Gastroesophageal sphincter (tissue), 4 donors: ENCODE results near the gene FGF19. TPM values are rescaled to one million over a fixed set of nuclear protein-coding genes. Genes with fewer than 3 reads are reported as not detected.

Experiments used
- ATAC-seq: fragments of 150-250 bp; one replicate; pipeline ENCODE4 v1.9.1; 2016; ENCODE audit warnings: mild to moderate bottlenecking, moderate library complexity
- H3K27ac ChIP-seq, 4 donors: fragments of 200-600 bp; sonication (generic) in 3 of 4; 1 replicate in 3 of 4; 2 replicates in 1 of 4; pipeline ENCODE4 v1.5.1; 2016 to 2019
- H3K27me3 ChIP-seq: fragments of 200-600 bp; sonication (generic); one replicate; pipeline ENCODE4 v1.5.1; 2019
- H3K36me3 ChIP-seq, 2 donors: fragments of 200-600 bp; sonication (generic); one replicate each; pipeline ENCODE4 v1.5.1; 2019; ENCODE audit warnings: control low read depth in 1 of 2
- H3K4me1 ChIP-seq, 3 donors: fragments of 200-600 bp; sonication (generic); 1 replicate in 2 of 3; 2 replicates in 1 of 3; pipeline ENCODE4 v1.5.1; 2016 to 2019; ENCODE audit warnings: control low read depth in 2 of 3
- H3K4me3 ChIP-seq, 2 donors: fragments of 200-600 bp; sonication (generic); one replicate each; pipeline ENCODE4 v1.5.1; 2019; ENCODE audit warnings: mild to moderate bottlenecking in 1 of 2, moderate library complexity in 1 of 2
- H3K9me3 ChIP-seq, 3 donors: fragments of 200-600 bp; sonication (generic); one replicate each; pipeline ENCODE4 v1.5.1; 2017 to 2019; ENCODE audit warnings: control low read depth in 2 of 3
- CTCF ChIP-seq, 4 experiments: fragments of 200-600 bp in 2 of 4; fragments of 450-650 bp in 2 of 4; sonication (generic) in 1 of 4; IDR thresholded peaks; one replicate each; pipeline ENCODE4 v1.5.1; 2017 to 2019; ENCODE audit warnings: antibody characterized with exemption in 4 of 4, mild to moderate bottlenecking in 2 of 4, moderate library complexity in 2 of 4
- EP300 ChIP-seq: sonication (generic); formaldehyde crosslinking; IDR thresholded peaks from one replicate; pipeline ENCODE4 v1.6.1; 2017; ENCODE audit warnings: antibody characterized with exemption, mild to moderate bottlenecking
- POLR2A ChIP-seq, 2 donors: fragments of 450-650 bp; IDR thresholded peaks; one replicate each; pipeline ENCODE4 v1.6.1; 2017; ENCODE audit warnings: antibody characterized with exemption in 2 of 2, mild to moderate bottlenecking in 2 of 2, moderate library complexity in 1 of 2
- POLR2AphosphoS5 ChIP-seq: sonication (generic); formaldehyde crosslinking; IDR thresholded peaks from one replicate; pipeline ENCODE4 v1.6.1; 2017; ENCODE audit warnings: antibody characterized with exemption
- WGBS, 2 donors: methylation state at CpG; one replicate each; pipeline ENCODE4 v1.1.5; 2018; ENCODE audit warnings: low coverage in 1 of 2; 5-methylcytosine and 5-hydroxymethylcytosine counted together
- total RNA-seq, 4 donors: library from RNA; depleted of rRNA; stranded (reverse); fragments of >200 nt; gene quantifications; one replicate each; pipeline ENCODE4 v1.1.0, GENCODE V29; 2016

FGF19 gene
- total RNA-seq = not detected

GRCh38 chr11:69703768-69704507 lies at the start of gene FGF19:
FGF19 (minus strand) TSS chr11:69704022; CDS start chr11:69703876, 146 bp downstream.
- TF ChIP-seq POLR2A (IDR thresholded peaks at IDR 0.05) (no peak), EP300 (no peak), POLR2AphosphoS5 (no peak), CTCF (IDR thresholded peaks at IDR 0.05) (no peak)
- Histone ChIP-seq H3K4me1 (peaks cover 0 to 30% (median 11%) of the 10 kb centered on the region in 3 donors), H3K9me3 (no peaks in the 10 kb centered on the region), H3K36me3 (no peaks in the 10 kb centered on the region), H3K27ac (no peak within 1 kb of the TSS), H3K27me3 (peaks cover 92% of the 10 kb centered on the region), H3K4me3 (peak within 1 kb of the TSS in 1 of 2 donors; percentile 14)
- no peak for ATAC-seq
- 0 to 3% methylated on average over 6 to 8 of the region's 67 CpGs for WGBS, 2 donors

- TF ChIP-seq POLR2A (IDR thresholded peaks at IDR 0.05) (no peak), EP300 (no peak), POLR2AphosphoS5 (no peak), CTCF (IDR thresholded peaks at IDR 0.05) (no peak)
- ATAC-seq = no peak
- no peak overlapping the region for H3K4me3 ChIP-seq
Measured at GRCh38 chr11:69752890-69753289, 49.1 kb upstream of the FGF19 start.

GRCh38 chr11:69750875-69751597 lies 47.2 kb upstream of the FGF19 start:
- Histone ChIP-seq H3K27ac (no peak overlapping the region), H3K9me3 (peaks cover 0 to 6% (median 0%) of the 10 kb centered on the region in 3 donors), H3K36me3 (no peaks in the 10 kb centered on the region), H3K4me3 (no peak overlapping the region), H3K27me3 (peaks cover 38% of the 10 kb centered on the region), H3K4me1 (no peaks in the 10 kb centered on the region)
- 77% methylated on average over 9 of the region's 11 CpGs; no CpG with 5 or more reads in 1 of the 2 donors for WGBS, 2 donors
- no peak for ATAC-seq
- TF ChIP-seq POLR2A (IDR thresholded peaks at IDR 0.05) (no peak), CTCF (IDR thresholded peaks at IDR 0.05) (no peak), EP300 (no peak), POLR2AphosphoS5 (no peak)

More at GRCh38 chr11:69752890-69753289, 49.1 kb upstream of the FGF19 start:
- H3K9me3 ChIP-seq = peaks cover 0 to 19% (median 0%) of the 10 kb centered on the region in 3 donors
- no peaks in the 10 kb centered on the region for H3K4me1 ChIP-seq
- H3K36me3 ChIP-seq = no peaks in the 10 kb centered on the region
- no peak overlapping the region for H3K27ac ChIP-seq
- 17% methylated on average over 2 of the region's 4 CpGs; no CpG with 5 or more reads in 1 of the 2 donors for WGBS, 2 donors
- peaks cover 33% of the 10 kb centered on the region for H3K27me3 ChIP-seq

- Histone ChIP-seq H3K27ac (no peak overlapping the region), H3K9me3 (no peaks in the 10 kb centered on the region), H3K36me3 (no peaks in the 10 kb centered on the region), H3K27me3 (peaks cover 46% of the 10 kb centered on the region), H3K4me3 (no peak overlapping the region), H3K4me1 (no peaks in the 10 kb centered on the region)
- TF ChIP-seq POLR2AphosphoS5 = no peak
- no peak for TF ChIP-seq CTCF (IDR thresholded peaks at IDR 0.05)
- no peak for TF ChIP-seq EP300
- TF ChIP-seq POLR2A (IDR thresholded peaks at IDR 0.05) = no peak
- peak; percentile 19 for ATAC-seq
- 63 to 100% methylated on average over 3 to 5 of the region's 11 CpGs for WGBS, 2 donors
Measured at GRCh38 chr11:69750108-69750850, 46.5 kb upstream of the FGF19 start.
